Activated T-helper 1 cell treated with Interleukin-2 at 50 U/mL for 16 hours (primary cell): ENCODE data around the gene SON.
"Not testable (repeated sequence)": the region's sequence is repeated elsewhere in the genome, so short reads cannot be mapped to it uniquely, and the experiment has no call there.

Experiments
- DNase-seq: peaks from one replicate; pipeline ENCODE4 v3.0.0-alpha.2; 2020; ENCODE audit warnings: low read depth

SON gene, protein sequence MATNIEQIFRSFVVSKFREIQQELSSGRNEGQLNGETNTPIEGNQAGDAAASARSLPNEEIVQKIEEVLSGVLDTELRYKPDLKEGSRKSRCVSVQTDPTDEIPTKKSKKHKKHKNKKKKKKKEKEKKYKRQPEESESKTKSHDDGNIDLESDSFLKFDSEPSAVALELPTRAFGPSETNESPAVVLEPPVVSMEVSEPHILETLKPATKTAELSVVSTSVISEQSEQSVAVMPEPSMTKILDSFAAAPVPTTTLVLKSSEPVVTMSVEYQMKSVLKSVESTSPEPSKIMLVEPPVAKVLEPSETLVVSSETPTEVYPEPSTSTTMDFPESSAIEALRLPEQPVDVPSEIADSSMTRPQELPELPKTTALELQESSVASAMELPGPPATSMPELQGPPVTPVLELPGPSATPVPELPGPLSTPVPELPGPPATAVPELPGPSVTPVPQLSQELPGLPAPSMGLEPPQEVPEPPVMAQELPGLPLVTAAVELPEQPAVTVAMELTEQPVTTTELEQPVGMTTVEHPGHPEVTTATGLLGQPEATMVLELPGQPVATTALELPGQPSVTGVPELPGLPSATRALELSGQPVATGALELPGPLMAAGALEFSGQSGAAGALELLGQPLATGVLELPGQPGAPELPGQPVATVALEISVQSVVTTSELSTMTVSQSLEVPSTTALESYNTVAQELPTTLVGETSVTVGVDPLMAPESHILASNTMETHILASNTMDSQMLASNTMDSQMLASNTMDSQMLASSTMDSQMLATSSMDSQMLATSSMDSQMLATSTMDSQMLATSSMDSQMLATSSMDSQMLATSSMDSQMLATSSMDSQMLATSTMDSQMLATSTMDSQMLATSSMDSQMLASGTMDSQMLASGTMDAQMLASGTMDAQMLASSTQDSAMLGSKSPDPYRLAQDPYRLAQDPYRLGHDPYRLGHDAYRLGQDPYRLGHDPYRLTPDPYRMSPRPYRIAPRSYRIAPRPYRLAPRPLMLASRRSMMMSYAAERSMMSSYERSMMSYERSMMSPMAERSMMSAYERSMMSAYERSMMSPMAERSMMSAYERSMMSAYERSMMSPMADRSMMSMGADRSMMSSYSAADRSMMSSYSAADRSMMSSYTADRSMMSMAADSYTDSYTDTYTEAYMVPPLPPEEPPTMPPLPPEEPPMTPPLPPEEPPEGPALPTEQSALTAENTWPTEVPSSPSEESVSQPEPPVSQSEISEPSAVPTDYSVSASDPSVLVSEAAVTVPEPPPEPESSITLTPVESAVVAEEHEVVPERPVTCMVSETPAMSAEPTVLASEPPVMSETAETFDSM (N-terminal part only)

DNA sequence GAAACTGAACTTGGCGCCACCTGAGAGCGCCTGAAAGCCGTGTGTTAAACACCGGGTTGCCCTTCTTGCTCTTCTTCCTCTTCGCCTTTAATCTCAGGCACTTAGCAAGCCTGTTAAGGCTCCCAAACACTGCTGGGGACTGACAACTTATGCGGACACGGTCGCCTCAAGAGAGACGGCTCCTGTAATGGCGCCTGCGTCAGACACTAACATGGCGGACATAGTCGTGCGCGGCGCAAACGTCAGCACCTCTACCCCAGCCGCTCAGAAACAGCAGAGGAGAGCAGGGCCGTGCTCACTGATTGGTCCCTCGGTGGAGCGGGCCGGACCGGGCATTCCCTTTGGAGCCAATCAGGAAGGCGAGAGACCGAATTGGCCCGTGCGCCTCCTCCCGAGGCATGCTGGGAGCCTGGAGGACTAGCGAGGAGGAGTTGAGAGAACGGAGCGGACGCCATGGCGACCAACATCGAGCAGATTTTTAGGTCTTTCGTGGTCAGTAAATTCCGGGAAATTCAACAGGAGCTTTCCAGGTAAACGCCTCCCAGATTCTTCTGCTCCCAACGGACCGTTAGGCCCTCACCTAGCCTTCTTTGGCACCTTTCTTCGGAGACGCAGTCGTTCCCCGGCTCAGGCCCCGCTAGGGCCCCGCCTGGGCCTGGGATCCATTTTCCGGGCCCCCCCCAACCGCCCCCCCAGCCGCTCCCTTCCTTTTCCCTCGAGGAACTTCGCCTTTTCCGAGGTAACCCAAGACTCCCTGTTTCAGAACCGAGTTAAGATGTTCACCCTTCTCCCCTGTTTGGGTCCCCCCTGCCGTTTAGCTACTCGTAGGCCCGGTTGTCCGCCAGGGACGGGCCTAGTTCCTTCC, at the start of gene SON:
Gene SON, plus strand, starts transcription at position 399 of the 865 bp plus-strand sequence. Its CDS starts 55 bp downstream, at position 454.
- peak; percentile 96 for DNase-seq

DNA sequence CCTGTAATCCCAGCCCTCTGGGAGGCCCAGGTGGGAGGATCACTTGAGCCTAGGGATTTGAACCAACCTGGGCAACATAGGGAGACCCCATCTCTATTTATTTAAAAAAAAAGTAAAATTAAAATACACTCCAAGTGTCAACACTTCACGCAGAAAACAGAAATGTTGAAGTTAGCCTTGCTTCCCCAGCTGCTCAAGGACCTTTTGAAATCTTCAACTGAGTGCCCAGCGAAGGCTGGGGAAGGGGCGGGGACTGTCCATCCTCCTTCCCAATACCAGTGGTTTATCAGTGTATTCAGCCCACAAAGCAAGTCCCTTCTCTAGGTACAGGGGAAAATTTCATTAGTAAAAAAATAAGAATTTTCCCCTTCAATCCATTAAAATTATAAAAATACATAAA, 49.1 kb upstream of the SON start:
- no peak for DNase-seq

DNA sequence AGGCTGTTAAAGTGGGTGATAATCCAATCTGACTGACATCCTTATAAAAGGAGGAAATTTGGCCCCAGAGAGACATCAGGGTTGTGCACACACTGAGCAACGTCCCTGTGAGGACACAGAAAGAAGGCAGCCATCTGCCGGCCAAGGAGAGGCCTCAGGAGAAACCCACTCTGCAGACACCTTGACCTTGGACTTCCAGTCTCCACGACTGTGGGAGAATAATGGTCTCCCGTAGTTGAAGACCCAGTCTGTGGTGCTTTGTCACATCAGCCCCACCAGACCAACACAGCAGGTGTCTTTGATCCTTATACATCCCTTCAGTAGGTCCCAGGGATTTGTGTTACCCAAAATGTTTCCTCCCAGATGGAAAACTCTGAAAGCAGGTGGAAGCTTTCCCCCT, 47.1 kb upstream of the SON start:
- no peak for DNase-seq

DNA sequence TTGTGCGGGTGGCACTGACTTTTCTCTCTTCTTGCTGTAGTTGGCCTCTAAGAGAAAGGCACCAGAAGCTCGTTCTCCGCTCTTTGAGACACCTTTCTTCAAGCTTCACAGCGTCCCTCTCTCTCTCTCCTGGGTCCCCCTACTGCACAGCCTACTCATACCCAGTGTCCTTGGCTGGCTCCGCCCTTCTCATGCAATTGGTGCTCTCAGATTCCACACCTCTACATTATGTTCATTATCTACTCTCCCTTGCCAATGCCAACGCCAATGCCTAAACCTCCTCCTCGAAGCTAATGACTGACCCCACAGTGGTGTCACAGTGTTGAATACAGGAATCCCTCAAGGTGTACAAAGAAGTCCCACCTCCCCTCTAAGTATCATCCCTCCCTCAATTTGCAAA, 46.5 kb upstream of the SON start:
- no peak for DNase-seq

DNA sequence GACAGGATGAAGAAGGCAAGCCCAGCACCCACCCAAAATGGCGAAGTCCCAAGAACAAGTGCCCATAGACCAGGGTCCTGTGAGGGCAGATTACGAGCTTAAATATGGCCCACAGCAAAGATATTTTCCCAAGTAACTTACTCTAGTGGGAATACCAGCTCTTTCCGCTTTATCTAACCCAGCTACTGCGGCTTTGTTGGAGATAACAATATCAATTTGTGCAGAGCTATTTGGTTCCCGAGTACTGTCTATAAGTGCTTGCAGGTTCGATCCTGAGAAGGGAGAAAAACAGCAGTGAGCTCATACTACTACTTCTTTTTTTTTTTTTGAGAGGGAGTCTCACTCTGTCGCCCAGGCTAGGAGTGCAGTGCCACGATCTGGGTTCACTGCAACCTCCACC, 37.0 kb upstream of the SON start:
- no peak for DNase-seq

DNA sequence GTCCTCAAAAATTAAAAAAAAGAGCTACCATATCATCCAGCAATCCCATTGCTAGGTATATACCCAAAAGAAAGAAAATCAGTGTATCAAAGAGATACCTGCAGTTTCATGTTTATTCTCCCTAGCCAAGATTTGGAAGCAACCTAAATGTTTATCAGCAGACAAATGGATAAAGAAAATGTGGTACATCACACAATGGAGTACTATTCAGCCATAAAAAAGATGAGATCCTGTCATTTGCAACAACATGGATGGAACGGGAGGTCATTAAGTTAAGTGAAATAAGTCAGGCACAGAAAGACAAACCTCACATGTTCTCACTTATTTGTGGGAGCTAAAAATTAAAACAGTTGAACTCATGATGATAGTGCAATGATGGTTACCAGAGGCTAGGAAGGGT, 35.8 kb upstream of the SON start:
- DNase-seq: not testable (repeated sequence)

DNA sequence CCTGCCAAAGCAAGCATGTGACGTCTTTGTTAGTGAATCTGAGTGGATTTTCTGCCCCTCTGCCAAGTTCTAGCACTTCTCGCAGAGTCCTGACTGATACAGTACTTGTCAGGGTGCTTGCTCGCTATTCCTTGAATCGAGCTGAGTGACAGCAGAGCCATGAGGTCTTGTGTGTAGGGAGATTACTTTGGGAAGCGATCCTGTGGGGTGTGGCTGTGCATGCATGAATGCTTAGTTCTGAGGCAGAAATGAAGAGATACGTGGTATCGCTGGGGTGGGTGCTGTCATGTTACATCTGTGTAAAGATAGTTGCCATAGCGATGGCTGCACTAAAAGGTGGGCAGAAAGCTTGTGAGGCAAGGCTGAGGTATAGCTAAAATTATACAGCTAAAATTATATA, 32.0 kb upstream of the SON start:
- DNase-seq: no peak

DNA sequence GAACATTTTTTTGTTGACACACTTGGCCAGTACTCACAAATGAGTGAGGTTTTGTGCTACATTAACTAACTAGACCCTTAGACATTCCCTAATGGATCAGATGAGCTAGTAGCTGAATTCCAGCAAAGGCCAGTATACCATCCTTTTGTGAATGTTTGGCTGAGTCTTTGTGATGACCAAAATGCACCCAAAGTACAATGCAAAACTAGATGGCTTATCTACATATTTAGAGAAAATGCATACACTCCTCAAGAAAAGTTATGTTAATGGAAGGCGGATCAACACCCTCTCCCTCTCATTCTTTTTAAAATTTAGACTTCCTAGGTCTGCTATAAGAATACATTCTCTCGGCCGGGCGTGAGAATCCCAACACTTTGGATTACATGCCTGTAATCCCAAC, 31.2 kb upstream of the SON start:
- no peak for DNase-seq

DNA sequence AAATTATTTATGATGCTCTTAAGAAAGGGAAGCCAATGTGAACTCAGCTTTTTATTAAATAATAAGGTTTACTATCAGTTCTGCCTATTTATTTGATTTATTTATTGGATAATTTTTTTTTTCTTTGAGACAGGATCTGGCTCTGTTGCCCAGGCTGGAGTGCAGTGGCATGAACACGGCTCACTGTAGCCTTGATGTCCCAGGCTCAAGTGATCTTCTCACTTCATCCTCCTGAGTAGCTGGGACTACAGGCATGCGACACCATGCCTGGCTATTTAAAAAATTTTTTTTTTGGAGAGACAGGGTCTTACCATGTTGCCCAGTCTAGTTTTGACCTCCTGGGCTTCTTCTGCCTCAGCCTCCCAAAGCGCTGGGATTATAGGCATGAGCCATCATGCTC, 30.4 kb upstream of the SON start:
- no peak for DNase-seq

DNA sequence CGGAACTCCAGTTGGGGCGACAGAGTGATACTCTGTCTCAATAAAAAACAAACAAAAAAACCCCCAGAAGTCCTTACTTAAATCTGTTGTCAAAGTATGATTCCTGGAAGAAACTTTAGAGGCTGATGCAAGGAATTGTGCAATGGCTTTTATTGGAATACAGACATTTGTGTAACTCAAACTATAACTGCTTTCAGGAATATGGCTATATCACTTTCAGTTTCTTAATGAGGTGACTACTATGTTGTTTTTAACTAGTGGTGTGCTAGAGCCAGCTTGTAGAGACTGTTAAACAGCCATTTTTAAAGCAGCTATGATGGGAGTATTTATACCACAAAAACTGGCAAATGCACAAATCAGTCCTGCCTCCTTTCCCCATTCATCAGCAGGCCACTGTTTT, 28.6 kb upstream of the SON start:
- no peak for DNase-seq

DNA sequence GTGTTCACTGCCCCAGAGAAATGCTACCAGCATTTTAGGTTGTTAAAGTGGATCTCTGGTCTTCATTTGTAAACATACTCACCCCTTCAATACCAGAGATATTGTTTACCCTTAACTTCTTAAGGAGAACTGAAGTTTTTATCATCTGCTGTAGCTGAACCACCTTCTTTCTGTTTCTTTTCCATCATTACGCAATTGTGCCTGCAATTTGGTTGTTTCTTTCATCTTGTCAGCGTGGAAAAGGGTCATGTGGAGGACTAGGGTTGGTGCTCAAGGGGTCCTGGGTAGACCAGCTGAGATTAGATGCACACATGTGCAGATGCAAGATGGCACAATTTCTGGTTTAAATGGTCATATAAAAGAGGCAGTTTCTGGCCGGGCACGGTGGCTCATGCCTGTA, 23.9 kb upstream of the SON start:
- DNase-seq: no peak

DNA sequence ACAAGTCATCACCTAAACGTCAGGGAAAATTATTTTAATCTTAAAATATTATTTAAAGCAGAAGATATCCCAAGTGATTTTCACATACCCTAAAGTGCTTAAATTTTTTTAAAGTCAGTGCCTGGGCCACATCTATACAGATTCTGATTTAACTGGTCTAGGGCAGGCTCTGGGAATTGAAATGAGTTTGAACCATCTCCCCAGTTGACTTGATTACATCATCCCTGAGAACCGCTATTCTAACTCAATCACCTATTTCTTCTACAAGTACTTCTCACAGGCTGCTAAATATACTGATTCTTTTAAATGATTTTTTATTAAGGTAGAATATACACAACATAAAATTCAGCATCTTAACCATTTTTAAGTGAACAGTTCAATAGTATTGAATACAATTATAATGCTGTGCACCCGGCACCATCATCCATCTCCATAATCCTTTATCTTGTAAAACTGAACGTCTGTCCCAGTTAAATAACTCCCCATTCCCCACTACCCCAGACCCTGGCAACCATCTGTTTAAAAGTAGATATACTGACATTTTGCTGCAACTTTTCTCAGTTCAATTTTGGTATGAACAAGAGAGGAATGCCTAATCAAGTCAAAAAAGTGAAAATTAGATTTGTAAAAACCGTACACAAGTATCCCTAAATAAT, 20.4 kb upstream of the SON start:
- no peak for DNase-seq

DNA sequence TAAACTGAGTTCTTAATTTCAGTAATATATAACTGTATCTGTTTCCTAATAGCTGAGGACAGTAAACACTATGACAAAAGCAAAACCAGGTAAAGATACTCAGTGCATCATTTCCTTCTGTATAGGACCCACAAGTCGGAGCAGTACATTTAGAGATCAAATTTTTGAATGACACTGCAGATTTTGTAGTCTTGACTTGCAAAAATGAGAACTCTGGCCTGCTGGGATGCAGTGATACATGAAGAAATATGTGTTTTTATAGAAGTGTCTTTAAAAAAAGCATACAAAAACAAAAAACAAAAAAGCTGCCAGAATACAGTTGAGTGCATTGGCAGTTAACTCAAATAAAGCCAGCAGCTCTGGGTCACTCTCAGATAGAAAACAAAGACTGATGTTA, 19.9 kb upstream of the SON start:
- no peak for DNase-seq

DNA sequence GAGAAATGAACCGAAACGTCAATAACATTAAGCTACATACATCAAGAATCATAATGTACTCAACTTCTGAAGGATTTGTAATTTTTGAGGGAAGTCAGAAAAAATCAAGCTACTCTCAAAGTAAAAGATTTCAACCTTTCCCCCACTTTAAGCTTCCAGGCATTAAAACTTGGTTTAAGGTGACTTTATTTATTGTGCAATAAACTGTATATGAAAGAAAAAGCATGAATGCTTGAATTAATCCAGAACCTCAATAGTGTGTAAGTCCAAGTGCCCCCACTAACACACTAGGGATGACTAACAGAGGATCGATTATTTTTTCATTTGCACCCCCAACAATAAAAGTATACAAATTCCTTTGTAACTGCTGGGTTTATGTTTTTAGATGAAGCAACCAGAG, 11.8 kb upstream of the SON start:
- no peak for DNase-seq

DNA sequence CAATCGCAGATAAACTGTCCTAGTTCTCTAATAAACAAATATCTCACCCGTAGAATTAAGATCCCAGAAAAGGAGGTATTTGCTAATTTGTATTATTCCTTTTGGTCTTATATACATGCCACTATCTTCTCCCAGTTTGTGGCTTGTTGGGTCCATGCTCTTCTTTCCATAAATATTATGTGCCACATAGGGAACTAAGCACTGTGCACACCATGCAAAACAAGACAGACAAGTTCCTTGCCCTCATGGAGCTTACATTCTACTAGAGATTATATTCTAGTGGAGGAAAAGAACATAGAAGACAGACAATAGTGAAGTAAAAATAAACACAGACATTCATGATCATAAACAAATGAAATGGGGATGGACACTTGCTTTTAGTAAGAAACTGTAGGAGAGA, 5.6 kb upstream of the SON start:
- DNase-seq: no peak

DNA sequence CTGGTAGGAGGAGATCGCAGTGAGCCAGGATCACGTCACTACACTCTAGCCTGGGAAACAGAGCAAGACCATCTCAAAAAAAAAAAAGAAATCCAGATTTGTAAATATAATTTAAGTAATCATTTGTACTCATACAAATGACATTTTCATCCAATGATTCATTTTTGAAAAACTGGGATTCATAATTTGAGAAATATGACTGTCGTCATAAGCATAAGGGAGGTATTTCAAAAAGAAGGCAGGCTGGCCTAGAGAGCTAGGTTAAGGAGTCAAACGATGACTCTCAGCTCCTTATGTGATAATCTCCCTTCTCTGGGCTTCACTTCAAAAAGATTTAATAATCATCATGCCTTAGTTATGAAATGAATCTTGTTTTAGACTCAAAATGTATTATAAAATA, 3.2 kb upstream of the SON start:
- DNase-seq: no peak

DNA sequence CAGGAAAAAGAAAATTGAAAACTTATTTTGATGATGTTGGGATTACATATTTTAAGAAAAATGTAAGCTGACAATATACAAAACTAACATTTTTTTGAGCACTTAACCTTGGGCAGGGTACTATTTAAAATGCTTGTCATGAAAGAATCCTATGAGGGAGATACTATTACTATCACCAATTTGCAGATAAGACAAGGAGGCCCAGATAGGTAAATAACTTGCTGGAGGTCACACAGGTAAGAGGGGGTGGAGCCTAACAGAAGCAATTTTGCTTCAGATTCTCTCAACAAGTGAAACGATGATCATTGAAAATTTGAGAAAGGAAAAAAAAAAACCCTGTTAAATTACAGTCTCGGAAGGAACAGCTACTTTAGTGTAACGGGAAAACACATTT, 2.1 kb upstream of the SON start:
- no peak for DNase-seq

DNA sequence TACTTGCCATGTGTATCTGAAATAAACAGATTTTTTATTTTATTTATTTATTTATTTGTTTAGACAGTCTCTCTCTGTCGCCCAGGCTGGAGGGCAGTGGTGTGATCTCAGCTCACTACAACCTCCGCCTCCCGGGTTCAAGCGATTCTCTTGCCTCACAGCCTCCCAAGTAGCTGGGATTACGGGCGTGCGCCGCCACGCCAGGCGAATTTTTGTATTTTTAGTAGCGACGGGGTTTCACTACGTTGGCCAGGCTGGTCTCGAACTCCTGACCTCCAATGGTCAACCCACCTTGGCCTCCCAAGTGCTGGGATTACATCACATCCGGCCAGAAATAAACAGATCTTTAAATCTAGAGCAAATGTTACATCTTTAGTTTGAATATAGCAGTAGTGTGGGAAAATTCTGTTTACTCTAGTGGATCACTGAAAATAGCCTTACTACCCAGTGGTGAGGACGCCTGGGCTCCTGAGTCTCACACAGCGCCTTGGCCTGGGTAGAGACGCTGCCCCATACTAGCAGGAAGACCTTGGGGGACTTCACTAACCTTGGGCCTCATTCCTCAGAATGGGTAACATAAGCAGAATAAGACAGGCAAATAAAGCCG, 1.6 kb upstream of the SON start:
- no peak for DNase-seq

DNA sequence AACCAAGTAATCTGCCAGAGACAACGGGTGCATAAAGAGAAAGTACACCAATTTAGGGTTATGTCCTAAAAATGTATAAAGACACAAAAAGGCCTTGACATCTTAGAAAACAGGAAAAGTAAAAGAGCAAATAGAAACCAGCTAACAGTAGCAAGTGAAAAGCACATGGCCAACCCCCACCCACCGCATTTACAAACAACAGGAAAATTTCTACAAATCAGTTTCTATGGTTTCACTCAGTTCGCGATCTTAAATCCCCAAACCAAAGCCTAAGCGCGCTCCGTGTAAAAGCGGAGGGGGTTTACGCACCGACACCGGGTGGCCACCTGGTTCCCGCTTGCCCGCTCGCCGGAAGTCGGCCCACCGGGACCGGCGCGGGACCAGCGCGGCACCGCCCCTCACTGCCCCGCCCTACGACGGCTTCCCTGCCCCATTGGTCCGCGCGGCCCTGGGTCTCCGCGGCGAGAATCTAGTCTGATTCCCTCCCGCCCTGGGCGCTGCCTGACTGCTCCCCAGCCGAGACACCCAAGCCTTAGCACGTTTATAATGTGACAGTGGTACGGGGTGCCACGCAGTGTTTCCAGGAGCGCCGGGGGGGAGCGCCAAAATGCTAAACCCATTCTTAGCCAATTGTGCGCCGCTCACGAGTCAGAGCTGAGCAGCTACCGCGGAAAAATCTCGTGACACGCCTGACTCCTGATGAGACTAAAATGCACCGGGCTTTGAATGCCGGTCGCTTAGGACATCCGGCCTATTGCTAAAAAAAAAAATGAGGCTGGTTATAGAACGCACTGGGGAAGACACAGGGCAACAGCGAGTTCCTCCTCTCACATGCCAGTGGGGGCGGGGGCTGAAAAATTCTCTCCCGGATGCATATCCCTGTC, 840 bp upstream of the SON start, which contains the start of gene GART:
Gene GART, minus strand, starts transcription at position 362 of the 884 bp plus-strand sequence. CDS start 2,802 bp downstream, outside the sequence.
- peak; percentile 74 for DNase-seq
